HFF-Myc (cell line): ENCODE results near the gene HAGHL.
A peak's percentile ranks its signal among the peaks of the same experiment; 100 is the strongest.

Experiments
- DNase-seq: peaks from one replicate; pipeline ENCODE4 v3.0.0-alpha.2; 2011; ENCODE audit warnings: low read depth; ENCODE audit errors: extremely low read depth
- H3K4me3 ChIP-seq: replicated peaks from 2 replicates; pipeline ENCODE4 v1.5.1; 2011; ENCODE audit warnings: low read depth, mild to moderate bottlenecking, control low read depth, low read length
- CTCF ChIP-seq: IDR thresholded peaks from 2 replicates; pipeline ENCODE4 v1.5.1; 2012; ENCODE audit warnings: mild to moderate bottlenecking, low read depth, low read length, control low read depth; ENCODE audit errors: missing control alignments

Gene HAGHL

GRCh38 chr16:733382-734207 lies 6.7 kb downstream of the HAGHL start:
- DNase-seq: no peak
- peak; percentile 57 for TF ChIP-seq CTCF
- no peak overlapping the region for H3K4me3 ChIP-seq

DNA sequence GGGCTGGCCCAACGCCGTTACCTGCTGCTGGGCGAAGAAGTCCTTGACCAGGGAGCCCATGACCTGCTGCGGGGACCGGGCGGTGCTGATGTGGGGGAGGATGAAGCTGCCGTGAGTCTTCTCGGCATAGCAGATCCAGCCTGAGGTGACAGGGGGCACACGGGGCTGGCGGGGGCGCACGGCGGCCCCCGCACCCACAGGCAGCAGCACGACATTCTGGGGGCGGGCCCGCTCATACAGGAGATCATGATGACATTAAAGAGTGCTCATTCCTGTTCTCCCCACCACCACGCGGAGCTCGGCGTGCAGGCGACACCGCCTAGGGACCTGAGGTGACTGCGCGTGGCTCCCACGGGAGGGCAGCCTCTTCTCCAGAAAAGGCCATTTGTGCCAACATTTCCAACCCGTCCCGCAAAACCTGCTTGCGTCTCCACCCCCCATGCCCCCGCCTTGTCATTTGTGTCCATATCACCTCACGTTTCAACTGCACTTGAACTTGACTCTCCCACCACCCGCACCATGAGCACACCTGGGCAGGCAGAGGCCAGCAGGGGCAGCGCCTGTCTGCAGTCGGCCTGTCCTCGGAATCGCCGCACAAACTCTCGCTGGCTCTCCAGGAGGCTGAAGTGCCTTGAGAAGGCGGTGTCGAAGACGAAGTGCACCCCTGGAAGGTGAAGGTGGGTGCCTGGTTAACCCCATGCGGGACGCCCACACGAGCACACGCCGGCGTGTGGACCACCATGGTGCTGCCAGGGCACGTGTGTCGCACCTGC lies 7.5 kb downstream of the HAGHL start:
- TF ChIP-seq CTCF: no peak
- no peak for DNase-seq
- H3K4me3 ChIP-seq: no peak overlapping the region

DNA sequence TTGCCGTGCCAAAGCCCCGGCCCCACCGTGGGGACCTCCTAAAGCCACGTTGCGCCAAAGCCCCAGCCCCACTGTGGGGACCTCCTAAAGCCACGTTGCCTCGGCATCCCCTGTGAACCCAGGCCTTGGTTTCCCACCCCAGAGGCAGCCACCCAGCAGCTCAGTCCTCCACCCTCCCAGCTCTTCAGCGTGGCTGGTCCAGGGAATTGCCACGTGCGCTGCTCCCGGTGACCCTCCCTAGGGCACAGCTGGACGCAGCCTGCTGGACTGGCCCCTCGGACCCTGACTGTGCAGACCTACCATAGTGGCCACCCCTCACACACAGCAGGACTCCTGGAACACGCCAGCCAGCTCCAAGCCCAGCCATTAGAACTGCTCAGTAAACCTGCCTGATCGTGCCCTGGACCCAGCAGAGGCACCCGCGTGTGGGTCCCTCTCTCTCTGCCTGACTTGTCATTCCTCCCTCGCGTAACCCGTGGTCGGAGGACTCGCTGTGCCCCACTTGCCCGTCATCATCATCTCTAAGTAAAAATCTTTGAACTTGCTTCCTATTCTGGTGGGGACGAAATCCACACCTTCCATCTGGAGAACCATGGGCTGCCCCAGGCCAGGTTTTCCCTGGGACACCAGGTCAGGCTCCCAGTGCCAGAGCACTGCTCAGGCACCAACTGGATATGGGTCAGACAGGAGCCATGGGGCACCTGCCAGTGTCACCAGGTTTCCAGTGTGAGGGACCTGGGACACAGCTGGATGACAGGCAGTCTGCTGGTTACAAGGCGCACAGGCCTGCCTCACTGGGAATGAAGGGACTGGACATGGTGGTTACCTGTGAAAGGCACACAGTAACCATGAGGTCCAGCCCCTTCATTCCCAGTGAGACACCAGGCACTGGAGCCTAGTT lies 8.3 kb downstream of the HAGHL start:
- no peak overlapping the region for H3K4me3 ChIP-seq
- no peak for DNase-seq
- no peak for TF ChIP-seq CTCF

DNA sequence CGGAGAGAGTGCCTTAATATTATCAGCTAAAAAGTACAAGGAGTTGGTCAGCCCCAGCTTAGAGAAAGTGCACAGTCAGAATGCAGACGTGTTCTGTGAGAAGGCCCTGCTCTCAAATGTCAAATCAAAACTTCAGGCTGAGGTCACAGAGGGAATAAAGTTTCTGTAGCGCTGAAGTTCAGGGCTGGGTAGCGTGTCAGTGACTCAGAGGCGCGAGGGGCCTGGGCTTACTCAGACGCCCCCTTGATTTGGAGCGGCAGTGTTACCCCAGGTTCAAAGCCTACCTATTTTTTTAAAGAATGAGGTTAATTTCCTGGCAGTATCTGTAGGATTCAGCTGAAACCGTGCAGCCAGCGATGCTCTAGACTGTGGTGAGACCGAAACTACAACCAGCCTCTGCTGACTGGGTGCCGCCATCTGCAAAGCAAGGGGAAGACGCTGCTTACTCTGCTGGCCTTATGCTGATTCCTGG lies 9.1 kb downstream of the HAGHL start:
- H3K4me3 ChIP-seq: no peak overlapping the region
- TF ChIP-seq CTCF: no peak
- no peak for DNase-seq

DNA sequence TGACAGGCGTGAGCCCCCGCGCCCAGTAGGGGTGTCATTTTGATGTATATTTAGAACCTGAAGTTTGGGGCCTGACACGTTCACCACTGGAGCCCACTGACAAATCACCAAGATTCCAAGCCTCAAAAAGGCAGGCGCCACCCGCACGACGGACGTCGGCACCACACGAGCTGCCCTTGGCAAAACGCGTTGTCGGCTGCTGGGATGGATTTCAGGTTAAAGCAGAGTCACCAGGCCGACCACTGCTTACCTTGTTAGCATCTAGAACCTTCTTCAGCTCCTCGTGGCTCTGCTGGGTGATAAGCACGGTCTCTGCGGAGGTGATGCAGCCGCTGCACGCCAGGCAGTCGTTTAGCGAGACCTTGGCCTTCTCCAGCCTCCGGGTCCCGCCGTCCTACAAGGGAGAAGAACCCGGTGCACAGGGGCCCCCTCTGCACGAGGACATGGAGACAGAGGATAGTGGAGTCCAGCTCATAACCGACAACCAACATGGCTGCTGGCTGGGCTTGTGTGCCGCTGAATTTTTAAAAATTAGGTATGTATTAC lies 10.1 kb downstream of the HAGHL start:
- no peak for DNase-seq
- TF ChIP-seq CTCF: no peak
- H3K4me3 ChIP-seq: no peak overlapping the region
